Prostate gland (tissue), 2 donors: Measurements from ENCODE around the gene TAF5L. TPM values are rescaled to one million over a fixed set of nuclear protein-coding genes. Genes with fewer than 3 reads are reported as not detected.

Source experiments
- DNase-seq: peaks from one replicate; pipeline ENCODE4 v3.0.0-alpha.2; 2019; ENCODE audit warnings: low spot score
- H3K27ac ChIP-seq, 2 donors: fragments of 200-600 bp; sonication (generic); 2 replicates each; pipeline ENCODE4 v1.5.1; 2017 to 2019
- H3K27me3 ChIP-seq: fragments of 200-600 bp; sonication (generic); replicated peaks from 2 replicates; pipeline ENCODE4 v1.5.1; 2019; ENCODE audit not compliant: insufficient read depth
- H3K36me3 ChIP-seq, 2 donors: fragments of 200-600 bp; sonication (generic); 1 replicate in 1 of 2; 2 replicates in 1 of 2; pipeline versions ENCODE4 v1.5.1 to v1.8.1; 2017 to 2019
- H3K4me1 ChIP-seq: fragments of 200-600 bp; sonication (generic); replicated peaks from 2 replicates; pipeline ENCODE4 v1.5.1; 2019
- H3K4me3 ChIP-seq, 2 donors: fragments of 200-600 bp; sonication (generic); 2 replicates each; pipeline ENCODE4 v1.5.1; 2017 to 2019
- H3K9me3 ChIP-seq: fragments of 200-600 bp; sonication (generic); 2 replicates; pipeline ENCODE4 v1.5.1; 2017
- CTCF ChIP-seq, 4 experiments: fragments of 200-600 bp in 2 of 4; fragments of 450-650 bp in 2 of 4; sonication (generic) in 2 of 4; IDR thresholded peaks; 1 replicate in 3 of 4; 2 replicates in 1 of 4; pipeline ENCODE4 v1.5.1; 2016 to 2019; ENCODE audit warnings: antibody characterized with exemption in 4 of 4, mild to moderate bottlenecking in 2 of 4, moderate library complexity in 2 of 4
- POLR2A ChIP-seq: fragments of 450-650 bp; IDR thresholded peaks from one replicate; pipeline ENCODE4 v1.6.1; 2016; ENCODE audit warnings: antibody characterized with exemption, mild to moderate bottlenecking
- POLR2AphosphoS5 ChIP-seq: sonication (generic); formaldehyde crosslinking; IDR thresholded peaks from one replicate; pipeline ENCODE4 v1.6.1; 2017; ENCODE audit warnings: antibody characterized with exemption
- WGBS: methylation state at CpG from one replicate; pipeline ENCODE4 v1.1.5; 2018; 5-methylcytosine and 5-hydroxymethylcytosine counted together
- intact Hi-C: fragments of 100-400 bp; cut with DNase I; formaldehyde crosslinking; loops from one replicate; pipeline ENCODE4 v1.14.2; 2022
- total RNA-seq, 2 donors: library from RNA; depleted of rRNA; stranded (reverse); fragments of >200 nt; gene quantifications; one replicate each; pipeline ENCODE4 v1.1.0, GENCODE V29; 2016

The TAF5L gene
- total RNA-seq, 2 donors from 2014 or later = 14.0 to 17.2 TPM

DNA sequence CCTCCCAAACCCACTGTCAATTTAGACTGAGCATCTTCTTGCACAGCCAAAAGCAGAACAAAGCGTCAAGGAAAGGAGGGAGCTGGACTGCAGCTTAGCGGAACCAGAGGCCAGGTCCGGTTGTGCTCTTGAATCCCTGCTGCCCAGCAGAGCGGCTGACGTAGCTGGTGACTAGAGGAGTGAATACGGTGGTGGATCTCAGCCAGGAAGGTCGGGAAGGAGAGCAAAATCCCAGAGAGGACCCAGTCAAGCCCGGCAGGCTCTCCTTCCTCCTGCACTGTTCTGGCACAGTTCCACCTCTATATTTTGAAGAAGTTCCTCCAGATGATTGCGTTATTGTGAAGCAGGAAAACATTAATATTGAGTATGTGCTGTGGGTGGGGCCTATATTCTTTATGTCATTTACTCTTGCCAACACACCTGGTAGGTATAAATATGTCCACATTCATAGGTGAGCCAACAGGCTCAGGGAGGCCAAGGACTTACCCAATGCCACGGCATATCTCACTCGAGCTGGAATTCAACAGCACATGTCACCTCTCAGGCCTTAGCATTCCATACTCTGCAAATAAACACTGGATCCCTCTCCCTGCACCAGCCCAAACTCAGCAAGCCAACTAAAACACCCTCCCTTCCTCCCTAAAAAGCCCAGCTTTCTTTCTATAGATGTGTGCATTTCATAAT lies 43.8 kb downstream of the TAF5L start:
- no peak overlapping the region for H3K27ac ChIP-seq

DNA sequence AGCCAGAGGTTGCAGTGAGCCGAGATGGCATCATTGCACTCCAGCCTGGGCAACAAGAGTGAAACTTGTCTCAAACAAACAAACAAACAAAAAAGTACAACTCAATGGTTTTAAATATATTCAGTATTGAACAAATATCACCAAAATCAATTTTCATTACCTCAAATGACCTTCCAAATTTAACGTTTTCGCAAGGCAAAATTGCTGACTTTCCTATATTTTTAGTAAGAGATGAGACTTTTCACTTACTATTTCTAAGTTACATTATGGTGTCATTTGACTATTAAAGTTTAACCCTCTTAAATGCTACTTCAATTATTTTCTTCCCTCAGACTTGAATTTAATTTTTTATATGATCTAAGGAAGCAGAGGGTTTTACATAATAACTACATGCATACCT lies 44.4 kb downstream of the TAF5L start:
- Histone ChIP-seq H3K27ac (no peak overlapping the region), H3K27me3 (no peaks in the 10 kb centered on the region), H3K9me3 (no peaks in the 10 kb centered on the region), H3K4me3 (no peak overlapping the region), H3K36me3 (no peaks in the 10 kb centered on the region), H3K4me1 (peaks cover 7% of the 10 kb centered on the region)
- TF ChIP-seq POLR2A (no peak), CTCF (IDR thresholded peaks at IDR 0.05) (no peak), POLR2AphosphoS5 (no peak)
- no peak for DNase-seq
- 91% methylated on average over 3 of the region's 3 CpGs for whole genome bisulfite sequencing
- intact Hi-C loops = no loop called here

More for the DNA sequence above, 43.8 kb downstream of the TAF5L start:
- 20% methylated on average over 11 of the region's 11 CpGs for WGBS
- H3K27me3 ChIP-seq = no peaks in the 10 kb centered on the region
- H3K9me3 ChIP-seq = no peaks in the 10 kb centered on the region
- TF ChIP-seq POLR2A (no peak), CTCF (IDR thresholded peaks at IDR 0.05) (no peak), POLR2AphosphoS5 (peak; percentile 6)
- DNase-seq = no peak
- H3K36me3 ChIP-seq = no peaks in the 10 kb centered on the region
- no peak overlapping the region for H3K4me3 ChIP-seq
- peaks cover 7% of the 10 kb centered on the region for H3K4me1 ChIP-seq
- intact Hi-C loops = no loop called here

DNA sequence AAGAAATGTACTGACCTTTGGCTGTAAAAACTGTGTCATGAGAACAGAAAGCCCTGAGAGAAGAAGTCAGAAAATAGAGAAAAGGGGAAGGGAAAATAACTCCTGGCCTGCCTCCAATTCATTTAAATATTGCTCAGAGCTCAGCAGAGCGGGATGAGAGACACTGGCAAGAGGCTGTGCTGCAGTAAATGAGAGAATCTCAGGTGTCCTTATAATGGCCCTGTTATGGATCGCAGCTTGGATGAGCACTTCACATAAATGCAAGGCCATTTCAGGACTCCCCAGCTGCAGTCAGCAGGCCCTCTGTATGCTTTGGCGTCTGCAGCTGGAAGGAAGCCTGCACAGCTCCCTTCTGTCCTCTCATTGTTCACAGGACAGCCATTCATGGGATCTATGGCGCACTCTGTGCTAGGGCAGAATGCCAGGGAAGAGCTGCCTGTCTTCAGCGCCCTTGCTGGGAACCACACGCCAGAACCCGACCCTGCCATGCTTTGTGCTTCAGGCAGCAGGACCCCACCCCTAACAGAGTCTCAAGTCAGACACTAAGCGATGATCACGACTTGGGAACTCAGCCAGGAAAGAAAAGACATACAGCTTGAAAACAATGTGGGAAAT lies 46.8 kb downstream of the TAF5L start:
- no peaks in the 10 kb centered on the region for H3K9me3 ChIP-seq
- H3K4me3 ChIP-seq = no peak overlapping the region
- TF ChIP-seq CTCF (IDR thresholded peaks at IDR 0.05) (no peak), POLR2A (no peak), POLR2AphosphoS5 (peak; percentile 68)
- WGBS = 2% methylated on average over 9 of the region's 9 CpGs
- H3K4me1 ChIP-seq = peaks cover 7% of the 10 kb centered on the region
- peak; percentile 66 for DNase-seq
- no peaks in the 10 kb centered on the region for H3K36me3 ChIP-seq
- no peaks in the 10 kb centered on the region for H3K27me3 ChIP-seq
- peak overlapping the region; percentile 68 to 70 for H3K27ac ChIP-seq
- intact Hi-C loops = no loop called here

DNA sequence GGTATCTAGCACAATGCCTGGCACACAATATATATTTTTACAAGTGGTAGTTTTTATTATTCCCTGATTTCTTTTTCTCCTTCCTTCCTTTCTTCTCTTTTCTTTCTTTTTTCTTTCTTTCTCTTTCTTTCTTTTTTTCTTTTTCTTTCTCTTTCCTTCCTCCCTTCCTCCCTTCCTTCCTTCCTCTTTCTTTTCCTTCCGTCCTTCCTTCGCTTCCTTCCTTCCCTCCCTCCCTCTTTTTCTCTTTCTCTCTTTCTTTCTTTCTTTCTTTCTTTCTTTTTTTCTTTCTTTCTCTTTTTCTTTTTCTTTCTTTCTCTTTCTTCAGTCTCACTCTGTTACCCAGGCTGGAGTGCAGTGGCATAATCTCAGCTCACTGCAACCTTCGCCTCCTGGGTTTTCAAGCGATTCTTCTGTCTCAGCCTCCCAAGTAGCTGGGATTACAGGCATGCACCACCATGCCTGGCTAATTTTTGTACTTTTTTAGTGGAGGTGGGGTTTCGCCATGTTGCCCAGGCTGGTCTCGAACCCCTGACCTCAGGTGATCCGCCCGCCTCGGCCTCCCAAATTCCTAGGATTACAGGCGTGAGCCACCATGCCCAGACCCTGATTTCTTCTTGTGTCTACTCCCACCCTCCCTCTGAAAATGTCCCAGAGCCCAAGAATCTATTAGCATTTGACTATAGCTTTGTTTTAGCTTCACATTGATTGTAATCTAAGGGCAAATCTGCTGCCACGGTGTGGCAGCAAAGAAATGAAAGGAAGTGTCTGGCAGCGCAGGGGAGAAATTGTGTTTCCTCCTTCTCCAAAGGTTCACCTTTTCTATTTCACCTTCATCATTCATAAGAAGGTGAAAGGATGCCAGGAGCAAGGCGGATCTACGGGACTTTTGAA lies 47.5 kb downstream of the TAF5L start:
- Histone ChIP-seq H3K9me3 (no peaks in the 10 kb centered on the region), H3K36me3 (no peaks in the 10 kb centered on the region), H3K27me3 (no peaks in the 10 kb centered on the region), H3K4me3 (no peak overlapping the region), H3K27ac (peak overlapping the region; percentile 68 to 70), H3K4me1 (peaks cover 7% of the 10 kb centered on the region)
- intact Hi-C loops = no loop called here
- peak in 1 of 4 experiments; percentile 26 for TF ChIP-seq CTCF (IDR thresholded peaks at IDR 0.05)
- no peak for TF ChIP-seq POLR2A
- DNase-seq = no peak
- WGBS = 64% methylated on average over 14 of the region's 14 CpGs
